HepG2 (cell line): Measurements from ENCODE around the gene BTBD7. TPM values are rescaled to one million over a fixed set of nuclear protein-coding genes. Genes with fewer than 3 reads are reported as not detected.

Source experiments
- ATF1 ChIP-seq: IDR thresholded peaks from 2 replicates; pipeline ENCODE4 v1.6.1; 2016; ENCODE audit warnings: mild to moderate bottlenecking, control low read depth
- CENPT ChIP-seq: sonication (generic); formaldehyde crosslinking; IDR thresholded peaks from 2 replicates; pipeline ENCODE4 v1.8.0; 2022; ENCODE audit warnings: low read depth, mild to moderate bottlenecking, moderate library complexity, missing genetic modification reagents
- ETV6 ChIP-seq: sonication (generic); formaldehyde crosslinking; conservative IDR thresholded peaks from 2 replicates; pipeline ENCODE4 v1.4.0; 2020; ENCODE audit warnings: missing genetic modification reagents
- FOXO1 ChIP-seq: sonication (generic); formaldehyde crosslinking; IDR thresholded peaks from 2 replicates; pipeline ENCODE4 v1.4.0; 2020; ENCODE audit warnings: missing genetic modification reagents
- MAZ ChIP-seq, 2 experiments: sonication (generic) in 1 of 2; formaldehyde crosslinking in 1 of 2; IDR thresholded peaks; 2 replicates each; pipeline versions ENCODE4 v1.5.0 to v1.6.1; 2012 to 2020; ENCODE audit warnings: low read depth in 2 of 2, mild to moderate bottlenecking in 2 of 2, borderline replicate concordance in 1 of 2, improper control_type of control experiment in 1 of 2, low read length in 1 of 2, missing genetic modification reagents in 1 of 2, moderate library complexity in 1 of 2
- NFE2L1 ChIP-seq: sonication (generic); formaldehyde crosslinking; IDR thresholded peaks from 2 replicates; pipeline ENCODE4 v1.4.0; 2020; ENCODE audit warnings: missing genetic modification reagents, mild to moderate bottlenecking, borderline replicate concordance
- RBAK ChIP-seq: sonication (generic); formaldehyde crosslinking; IDR thresholded peaks from 2 replicates; pipeline ENCODE4 v1.5.1; 2020; ENCODE audit warnings: mild to moderate bottlenecking, missing genetic modification reagents
- RBM39 ChIP-seq: fragments of 200-400 bp; formaldehyde crosslinking; IDR thresholded peaks from one replicate; pipeline ENCODE4 v1.6.1; 2018; ENCODE audit warnings: antibody characterized with exemption, mild to moderate bottlenecking, low read depth, low read length; ENCODE audit not compliant: poor library complexity, severe bottlenecking
- TBL1XR1 ChIP-seq: fragments of 150-350 bp; IDR thresholded peaks from 2 replicates; pipeline ENCODE4 v1.6.1; 2014; ENCODE audit warnings: borderline replicate concordance, low read length; ENCODE audit not compliant: partially characterized antibody
- ZNF180 ChIP-seq: sonication (generic); formaldehyde crosslinking; IDR thresholded peaks from 2 replicates; pipeline ENCODE4 v1.4.0; 2020; ENCODE audit warnings: low read depth, missing genetic modification reagents, borderline replicate concordance
- ZNF24 ChIP-seq: fragments of 450-650 bp; IDR thresholded peaks from 2 replicates; pipeline ENCODE4 v1.6.1; 2017; ENCODE audit warnings: antibody characterized with exemption, mild to moderate bottlenecking
- ZNF274 ChIP-seq: sonication (generic); formaldehyde crosslinking; IDR thresholded peaks from 2 replicates; pipeline ENCODE4 v1.5.1; 2020; ENCODE audit warnings: mild to moderate bottlenecking, missing genetic modification reagents
- ZNF354B ChIP-seq: sonication (generic); formaldehyde crosslinking; IDR thresholded peaks from 2 replicates; pipeline ENCODE4 v1.8.0; 2022; ENCODE audit warnings: mild to moderate bottlenecking, missing genetic modification reagents
- ZNF788 ChIP-seq: sonication (generic); formaldehyde crosslinking; IDR thresholded peaks from 2 replicates; pipeline ENCODE4 v1.5.0; 2020; ENCODE audit warnings: mild to moderate bottlenecking, missing genetic modification reagents, borderline replicate concordance
- ZSCAN30 ChIP-seq: sonication (generic); formaldehyde crosslinking; IDR thresholded peaks from 2 replicates; pipeline ENCODE4 v1.5.0; 2020; ENCODE audit warnings: mild to moderate bottlenecking, missing genetic modification reagents
- polyA plus RNA-seq, 8 experiments: library from polyadenylated mRNA; depleted of rRNA in 3 of 8; stranded (reverse) in 7 of 8; unstranded in 1 of 8; fragments of >200 nt; fragmentation: Illumina TruSeq in 4 of 8; extraction: Trizol in 4 of 8; gene quantifications; 2 replicates each; pipeline versions ENCODE4 v1.2.1 to v1.2.3, GENCODE V29; 2011 to 2016; ENCODE audit warnings: low read depth in 4 of 8, missing spikeins in 1 of 8, mixed read lengths in 1 of 8; ENCODE audit not compliant: insufficient read depth in 1 of 8
- total RNA-seq, 5 experiments: library from RNA; depleted of rRNA; stranded (reverse); fragments of >200 nt; fragmentation: Illumina TruSeq; extraction: Trizol; gene quantifications; 2 replicates each; pipeline ENCODE4 v1.2.3, GENCODE V29; 2016; ENCODE audit warnings: low read depth in 1 of 5
- TF ChIP-seq, protein P1 (sequence below): sonication (generic); formaldehyde crosslinking; IDR thresholded peaks from 2 replicates; pipeline ENCODE4 v1.8.0; 2022; ENCODE audit warnings: mild to moderate bottlenecking, missing genetic modification reagents, moderate library complexity
- TF ChIP-seq, protein P2 (sequence below): sonication (generic); formaldehyde crosslinking; IDR thresholded peaks from 2 replicates; pipeline ENCODE4 v1.4.0; 2020; ENCODE audit warnings: low read depth, mild to moderate bottlenecking, missing genetic modification reagents
- TF ChIP-seq, protein P3 (sequence below): sonication (generic); formaldehyde crosslinking; IDR thresholded peaks from 2 replicates; pipeline ENCODE4 v1.4.0; 2020; ENCODE audit warnings: mild to moderate bottlenecking, missing genetic modification reagents, borderline replicate concordance

BTBD7 gene
- total and polyA plus RNA-seq, 2 of the 13 experiments (the other 11 are each of a cell fraction or from before 2014, with no cell fraction given) = 11.6 to 15.2 TPM

DNA sequence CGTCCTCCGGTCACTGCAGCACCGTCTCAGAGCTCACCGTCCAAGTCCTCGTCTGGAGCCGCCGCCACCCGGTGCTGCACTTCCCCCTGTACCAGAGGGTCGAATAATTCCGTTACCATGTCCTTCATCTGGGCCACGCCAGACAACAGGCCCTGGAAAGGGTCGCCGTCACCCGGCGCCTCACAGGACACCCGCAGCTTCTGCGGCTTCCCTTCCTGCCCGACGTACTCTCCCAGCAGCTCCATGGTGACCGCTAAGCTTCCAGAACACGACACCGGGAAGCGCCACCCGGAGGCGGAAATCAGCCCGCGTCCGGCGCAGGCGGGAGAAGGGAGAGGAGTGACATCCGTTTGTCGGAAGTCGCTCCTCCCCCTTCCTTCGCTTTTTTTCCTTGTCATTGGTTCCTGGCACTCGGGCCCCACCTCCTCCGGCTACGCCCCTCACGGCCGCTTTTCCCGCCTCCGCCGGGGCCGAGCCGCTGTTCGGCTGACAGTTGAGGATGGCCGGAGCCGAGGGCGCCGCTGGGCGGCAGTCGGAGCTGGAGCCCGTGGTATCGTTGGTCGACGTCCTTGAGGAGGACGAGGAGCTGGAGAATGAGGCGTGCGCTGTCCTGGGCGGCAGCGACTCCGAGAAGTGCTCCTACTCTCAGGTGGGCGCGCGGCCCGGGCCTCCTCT lies 125.9 kb downstream of the BTBD7 start, which contains the start of the genes GON7 and UBR7 (continued):
- TF ChIP-seq MAZ (IDR thresholded peaks at IDR 0.05; ENCODE audit: borderline replicate concordance, low read depth, low read length) (peak; percentile 60; the same call in 1 of the 2 replicates), MAZ (CRISPR knock-in tag; IDR thresholded peaks at IDR 0.05; ENCODE audit: low read depth) (peak; percentile 89), ZNF354B (CRISPR knock-in tag) (no peak), ZNF24 (no peak), ATF1 (CRISPR knock-in tag) (peak; percentile 66), ZNF788 (CRISPR knock-in tag) (peak; percentile 85), ZSCAN30 (CRISPR knock-in tag) (no peak), ZNF274 (CRISPR knock-in tag) (peak; percentile 88), FOXO1 (CRISPR knock-in tag) (peak; percentile 14; the same call in 1 of the 2 replicates), ETV6 (CRISPR knock-in tag) (peak; percentile 43; the same call in 1 of the 2 replicates), RBAK (no peak), ZNF180 (no peak), TBL1XR1 (no peak), CENPT (CRISPR knock-in tag) (no peak), RBM39 (peak; percentile 39), NFE2L1 (CRISPR knock-in tag) (no peak)
- TF ChIP-seq, protein P1, sequence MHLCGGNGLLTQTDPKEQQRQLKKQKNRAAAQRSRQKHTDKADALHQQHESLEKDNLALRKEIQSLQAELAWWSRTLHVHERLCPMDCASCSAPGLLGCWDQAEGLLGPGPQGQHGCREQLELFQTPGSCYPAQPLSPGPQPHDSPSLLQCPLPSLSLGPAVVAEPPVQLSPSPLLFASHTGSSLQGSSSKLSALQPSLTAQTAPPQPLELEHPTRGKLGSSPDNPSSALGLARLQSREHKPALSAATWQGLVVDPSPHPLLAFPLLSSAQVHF (CRISPR knock-in tag) = no peak; the same call in 1 of the 2 replicates
- TF ChIP-seq, protein P2, sequence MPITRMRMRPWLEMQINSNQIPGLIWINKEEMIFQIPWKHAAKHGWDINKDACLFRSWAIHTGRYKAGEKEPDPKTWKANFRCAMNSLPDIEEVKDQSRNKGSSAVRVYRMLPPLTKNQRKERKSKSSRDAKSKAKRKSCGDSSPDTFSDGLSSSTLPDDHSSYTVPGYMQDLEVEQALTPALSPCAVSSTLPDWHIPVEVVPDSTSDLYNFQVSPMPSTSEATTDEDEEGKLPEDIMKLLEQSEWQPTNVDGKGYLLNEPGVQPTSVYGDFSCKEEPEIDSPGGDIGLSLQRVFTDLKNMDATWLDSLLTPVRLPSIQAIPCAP (CRISPR knock-in tag) = no peak
- TF ChIP-seq, protein P3, sequence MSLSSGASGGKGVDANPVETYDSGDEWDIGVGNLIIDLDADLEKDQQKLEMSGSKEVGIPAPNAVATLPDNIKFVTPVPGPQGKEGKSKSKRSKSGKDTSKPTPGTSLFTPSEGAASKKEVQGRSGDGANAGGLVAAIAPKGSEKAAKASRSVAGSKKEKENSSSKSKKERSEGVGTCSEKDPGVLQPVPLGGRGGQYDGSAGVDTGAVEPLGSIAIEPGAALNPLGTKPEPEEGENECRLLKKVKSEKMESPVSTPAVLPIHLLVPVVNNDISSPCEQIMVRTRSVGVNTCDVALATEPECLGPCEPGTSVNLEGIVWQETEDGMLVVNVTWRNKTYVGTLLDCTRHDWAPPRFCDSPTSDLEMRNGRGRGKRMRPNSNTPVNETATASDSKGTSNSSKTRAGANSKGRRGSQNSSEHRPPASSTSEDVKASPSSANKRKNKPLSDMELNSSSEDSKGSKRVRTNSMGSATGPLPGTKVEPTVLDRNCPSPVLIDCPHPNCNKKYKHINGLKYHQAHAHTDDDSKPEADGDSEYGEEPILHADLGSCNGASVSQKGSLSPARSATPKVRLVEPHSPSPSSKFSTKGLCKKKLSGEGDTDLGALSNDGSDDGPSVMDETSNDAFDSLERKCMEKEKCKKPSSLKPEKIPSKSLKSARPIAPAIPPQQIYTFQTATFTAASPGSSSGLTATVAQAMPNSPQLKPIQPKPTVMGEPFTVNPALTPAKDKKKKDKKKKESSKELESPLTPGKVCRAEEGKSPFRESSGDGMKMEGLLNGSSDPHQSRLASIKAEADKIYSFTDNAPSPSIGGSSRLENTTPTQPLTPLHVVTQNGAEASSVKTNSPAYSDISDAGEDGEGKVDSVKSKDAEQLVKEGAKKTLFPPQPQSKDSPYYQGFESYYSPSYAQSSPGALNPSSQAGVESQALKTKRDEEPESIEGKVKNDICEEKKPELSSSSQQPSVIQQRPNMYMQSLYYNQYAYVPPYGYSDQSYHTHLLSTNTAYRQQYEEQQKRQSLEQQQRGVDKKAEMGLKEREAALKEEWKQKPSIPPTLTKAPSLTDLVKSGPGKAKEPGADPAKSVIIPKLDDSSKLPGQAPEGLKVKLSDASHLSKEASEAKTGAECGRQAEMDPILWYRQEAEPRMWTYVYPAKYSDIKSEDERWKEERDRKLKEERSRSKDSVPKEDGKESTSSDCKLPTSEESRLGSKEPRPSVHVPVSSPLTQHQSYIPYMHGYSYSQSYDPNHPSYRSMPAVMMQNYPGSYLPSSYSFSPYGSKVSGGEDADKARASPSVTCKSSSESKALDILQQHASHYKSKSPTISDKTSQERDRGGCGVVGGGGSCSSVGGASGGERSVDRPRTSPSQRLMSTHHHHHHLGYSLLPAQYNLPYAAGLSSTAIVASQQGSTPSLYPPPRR (CRISPR knock-in tag) = no peak; the same call in 1 of the 2 replicates
